Endometrial microvascular endothelial cells (primary cell): ENCODE measurements around the gene ST6GAL1. TPM values are rescaled to one million over a fixed set of nuclear protein-coding genes. Genes with fewer than 3 reads are reported as not detected.

Experiments
- in situ Hi-C: cut with HindIII; loops from 2 replicates; pipeline ENCODE4 v1.10.0; 2017; ENCODE audit warnings: low sequenced_read_pairs, low pct_unique_long_range_greater_than_20kb; ENCODE audit errors: inconsistent ontology term
- total RNA-seq: library from RNA; depleted of rRNA; stranded (reverse); fragments of >200 nt; gene quantifications from one replicate; pipeline ENCODE4 v1.2.3, GENCODE V29; 2015; ENCODE audit errors: inconsistent ontology term

Gene ST6GAL1
- total RNA-seq, 1 donor from 2014 or later = 24.0 TPM

GRCh38 chr3:186909078-186909853 lies 21.1 kb upstream of the ST6GAL1 start:
- in situ Hi-C loops = no loop called here

GRCh38 chr3:186915806-186916796 lies 14.2 kb upstream of the ST6GAL1 start:
- in situ Hi-C loops = no loop called here

- in situ Hi-C loops = no loop called here
Observed at GRCh38 chr3:186917512-186918312, 12.6 kb upstream of the ST6GAL1 start.

GRCh38 chr3:186920301-186920700 lies 10.0 kb upstream of the ST6GAL1 start:
- in situ Hi-C loops = no loop called here

- in situ Hi-C loops = no loop called here
Observed at GRCh38 chr3:186920796-186921195, 9.5 kb upstream of the ST6GAL1 start.

GRCh38 chr3:186921578-186921977 lies 8.7 kb upstream of the ST6GAL1 start:
- in situ Hi-C loops = no loop called here

- in situ Hi-C loops = no loop called here
Observed at GRCh38 chr3:186922224-186922623, 8.1 kb upstream of the ST6GAL1 start.

GRCh38 chr3:186922790-186923189 lies 7.5 kb upstream of the ST6GAL1 start:
- in situ Hi-C loops = no loop called here

- in situ Hi-C loops = no loop called here
Observed at GRCh38 chr3:186923241-186923640, 7.1 kb upstream of the ST6GAL1 start.

GRCh38 chr3:186925826-186926225 lies 4.5 kb upstream of the ST6GAL1 start:
- in situ Hi-C loops = no loop called here

- in situ Hi-C loops = no loop called here
Observed at GRCh38 chr3:186929186-186929585, 1.1 kb upstream of the ST6GAL1 start.

GRCh38 chr3:186929685-186930084 lies 641 bp upstream of the ST6GAL1 start:
- in situ Hi-C loops = no loop called here

GRCh38 chr3:186930641-186931531 lies 560 bp downstream of the ST6GAL1 start:
- in situ Hi-C loops = no loop called here

GRCh38 chr3:186931532-186932280 lies 1.4 kb downstream of the ST6GAL1 start:
- in situ Hi-C loops = no loop called here

- in situ Hi-C loops = no loop called here
Observed at GRCh38 chr3:186932281-186933181, 2.2 kb downstream of the ST6GAL1 start.

GRCh38 chr3:186933816-186934215 lies 3.5 kb downstream of the ST6GAL1 start:
- in situ Hi-C loops = no loop called here

- in situ Hi-C loops = no loop called here
Observed at GRCh38 chr3:186935133-186935532, 4.8 kb downstream of the ST6GAL1 start.
